Measurements from ENCODE around the gene FAM163B.

FAM163B gene

DNA sequence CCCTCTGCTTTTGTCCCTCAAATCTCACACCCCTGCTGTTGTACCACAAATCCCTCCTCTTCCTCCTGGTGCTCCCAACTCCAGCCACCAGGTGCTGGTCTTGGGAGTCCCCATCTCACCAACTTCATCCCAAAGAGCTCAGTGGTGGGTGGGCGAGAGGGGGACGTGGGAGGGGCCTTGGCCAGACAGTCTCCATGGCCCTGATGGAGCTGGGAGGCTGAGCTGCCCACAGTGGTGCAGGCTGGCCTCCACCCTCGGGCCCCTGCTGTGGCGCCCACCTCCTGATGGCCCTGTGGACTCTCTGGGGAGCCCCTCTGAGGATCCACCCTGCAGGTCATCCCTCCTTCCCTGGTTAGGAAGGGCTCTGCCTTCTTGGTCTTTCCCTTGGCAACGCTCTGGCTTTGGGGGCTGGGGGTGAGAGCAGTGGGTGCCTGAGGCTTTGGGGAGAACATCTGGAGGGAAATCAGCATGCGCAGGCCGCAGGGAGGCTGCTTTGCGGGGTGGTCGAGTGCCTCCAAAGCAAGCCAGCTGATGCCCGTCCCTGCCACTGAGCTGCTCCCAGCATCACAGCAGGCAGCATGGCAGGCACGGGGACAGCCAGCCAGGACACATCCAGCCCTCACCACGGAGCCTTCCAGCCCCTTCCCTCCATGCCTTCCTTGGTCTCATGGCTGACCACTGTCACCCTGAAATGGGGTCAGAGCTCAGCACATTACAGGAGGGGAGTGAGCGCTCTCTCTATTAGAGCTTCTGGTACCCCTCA is 7.6 kb upstream of the FAM163B start:
- no peak for DNase-seq

DNA sequence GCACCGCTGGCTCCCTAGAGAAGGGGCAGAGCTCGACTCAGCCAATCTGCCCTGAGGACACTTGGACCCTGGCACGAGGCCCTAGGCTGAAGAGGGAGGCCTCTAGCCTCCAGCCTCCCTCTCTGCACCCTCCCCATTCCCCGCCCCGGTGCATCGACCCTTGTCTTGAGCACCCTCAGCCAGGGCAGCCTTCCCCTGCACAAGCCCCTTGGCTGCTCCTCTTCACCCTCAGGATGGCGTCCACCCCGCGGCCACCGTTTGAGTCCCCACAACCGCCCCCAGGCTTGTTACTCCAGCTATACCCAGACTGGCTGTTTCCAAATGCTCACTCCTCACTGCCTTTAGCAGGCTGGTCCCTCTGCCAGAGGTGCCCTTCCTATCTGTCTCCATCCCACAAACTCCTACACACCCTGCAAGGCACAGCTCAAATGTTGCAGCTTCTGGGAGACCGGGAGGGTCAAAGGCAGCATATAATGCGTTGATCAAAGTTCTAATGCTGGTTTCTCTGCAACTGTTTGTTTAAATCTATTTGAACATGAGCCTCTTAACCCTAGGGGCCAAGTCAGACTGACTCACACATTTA is 6.5 kb upstream of the FAM163B start:
- no peak for DNase-seq

DNA sequence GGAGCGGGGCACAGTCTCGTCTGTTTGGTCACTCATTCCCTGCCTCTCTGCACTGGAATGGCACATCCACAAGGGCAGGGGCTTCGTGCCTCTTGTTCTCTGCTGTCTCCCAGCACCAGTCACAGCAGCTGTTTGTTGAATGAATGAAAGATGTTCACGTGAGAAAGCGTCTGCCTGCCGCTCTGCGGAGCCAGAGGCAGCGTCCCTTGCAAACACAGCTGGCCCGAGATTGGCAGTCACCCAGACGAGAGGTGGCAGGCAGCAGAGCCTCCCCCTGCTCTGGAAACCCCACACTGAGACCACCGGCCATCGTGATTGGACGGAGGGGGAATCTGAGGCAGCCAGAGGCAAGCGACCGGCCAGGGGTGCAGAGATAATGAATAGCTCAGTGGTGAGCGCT is 6.0 kb upstream of the FAM163B start:
- no peak for DNase-seq

DNA sequence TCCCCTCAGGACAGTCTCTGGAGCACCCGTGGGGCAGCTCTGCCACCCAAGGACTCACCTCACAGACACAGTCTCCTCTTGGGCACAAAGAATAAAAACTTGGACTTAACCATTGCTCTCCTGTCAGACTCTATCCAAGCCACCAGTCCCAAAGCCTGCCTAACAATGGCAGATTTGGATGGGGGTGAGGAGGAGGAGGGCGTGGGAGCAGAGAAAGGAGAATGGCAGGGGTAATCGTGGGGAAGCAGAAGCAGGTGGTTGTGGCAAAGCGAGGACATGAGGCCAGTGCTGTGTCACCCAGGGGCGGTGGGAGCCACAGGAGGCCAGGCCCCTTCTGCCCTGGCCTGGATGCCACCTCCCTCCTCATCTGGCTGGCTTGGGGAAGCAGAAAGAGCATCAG is 5.5 kb upstream of the FAM163B start:
- no peak for DNase-seq

DNA sequence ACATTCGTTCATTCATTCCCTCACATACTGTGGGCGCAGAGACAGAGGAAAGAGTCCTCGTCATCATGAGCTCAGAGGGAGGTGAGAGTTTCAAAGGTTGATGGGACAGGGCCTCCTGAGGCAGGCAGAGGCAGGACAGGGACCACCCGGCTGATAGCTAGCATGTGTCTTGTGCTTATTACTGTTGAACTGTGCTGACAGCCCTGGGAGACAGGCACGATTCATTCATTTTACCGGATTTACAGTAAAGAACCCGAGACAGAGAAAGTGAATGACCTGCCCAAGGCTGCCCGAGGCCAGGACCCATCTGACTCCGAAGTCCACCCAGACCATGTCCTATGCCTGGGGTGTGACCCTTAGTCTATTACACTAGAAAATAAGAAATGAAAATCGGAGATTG is 4.9 kb upstream of the FAM163B start:
- no peak for DNase-seq

DNA sequence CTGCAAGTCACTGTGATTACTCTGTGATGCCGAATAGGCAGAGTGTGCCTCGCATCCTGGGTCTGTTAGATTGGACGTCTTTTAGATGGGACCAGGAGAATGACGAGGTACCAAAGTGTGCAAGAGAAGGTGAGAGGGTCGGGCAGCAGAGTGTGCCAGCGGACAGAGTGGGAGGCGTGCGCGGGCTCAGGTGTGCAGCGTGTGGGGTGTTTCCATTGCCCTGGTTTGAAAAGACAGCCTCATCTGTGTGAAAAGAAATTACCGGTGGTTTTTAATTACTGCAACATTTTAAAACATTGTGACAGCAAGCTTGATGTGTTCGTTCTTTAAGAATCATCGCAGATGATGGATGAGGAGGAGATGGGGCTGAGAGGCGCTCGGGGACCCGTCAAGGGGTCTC is 4.2 kb upstream of the FAM163B start:
- DNase-seq, result no peak

DNA sequence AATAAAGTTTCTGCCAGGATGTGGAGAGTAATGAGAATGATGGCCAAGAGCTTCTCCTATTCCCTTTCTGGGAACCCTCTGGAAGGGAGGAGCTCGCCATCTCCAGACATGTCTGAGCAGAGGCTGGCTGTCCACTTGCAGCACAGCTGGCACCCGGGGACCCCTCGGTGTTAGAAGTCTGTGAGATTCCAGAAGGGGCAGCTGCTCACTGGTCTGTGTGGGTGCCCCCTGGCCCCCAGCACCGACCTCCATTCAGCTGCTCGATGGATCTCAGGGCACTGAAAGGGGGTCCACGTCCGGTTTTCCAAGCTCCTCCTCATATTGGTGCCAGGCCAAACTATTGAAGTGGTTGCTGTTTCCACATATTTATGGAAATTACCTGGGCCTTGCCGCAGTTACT is 3.6 kb upstream of the FAM163B start:
- DNase-seq, result no peak

DNA sequence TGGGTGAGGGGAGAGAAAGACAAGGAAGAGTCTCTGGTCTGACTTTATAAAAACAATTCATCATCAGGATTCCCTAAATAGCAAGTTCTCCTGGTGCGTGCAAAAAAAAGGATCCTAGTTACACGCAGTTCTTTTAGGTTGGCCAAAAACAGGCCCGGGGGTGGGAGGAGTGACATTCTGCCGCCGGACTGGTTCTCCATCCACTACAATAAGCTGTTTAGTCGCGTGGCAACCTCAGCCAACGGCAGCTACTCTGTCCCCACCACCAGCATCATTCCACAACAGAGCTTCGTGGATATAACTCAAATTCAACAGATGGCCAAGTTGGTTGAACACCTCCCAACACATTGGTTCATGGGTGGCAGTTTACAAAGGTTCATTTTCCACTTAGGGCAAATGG is 2.9 kb upstream of the FAM163B start:
- no peak for DNase-seq

DNA sequence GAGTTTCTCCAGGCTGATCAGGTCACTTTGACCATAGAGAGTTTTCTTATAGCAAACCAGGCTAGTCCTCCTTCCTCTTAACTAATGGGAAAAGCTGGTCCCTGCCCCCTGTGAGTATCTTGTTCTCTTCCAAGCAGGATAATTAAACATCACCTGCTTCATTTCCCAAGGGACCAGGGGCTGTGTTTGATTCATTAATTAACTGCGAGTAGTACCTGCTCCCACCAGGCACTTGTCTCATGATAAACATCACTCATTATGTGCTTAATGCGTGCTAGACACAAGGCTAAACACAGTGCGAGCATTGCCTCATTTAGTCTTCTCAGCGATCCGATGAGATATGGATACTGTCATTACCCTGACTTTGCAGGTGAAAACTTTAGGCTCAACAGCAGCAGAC is 1.7 kb upstream of the FAM163B start:
- no peak for DNase-seq

DNA sequence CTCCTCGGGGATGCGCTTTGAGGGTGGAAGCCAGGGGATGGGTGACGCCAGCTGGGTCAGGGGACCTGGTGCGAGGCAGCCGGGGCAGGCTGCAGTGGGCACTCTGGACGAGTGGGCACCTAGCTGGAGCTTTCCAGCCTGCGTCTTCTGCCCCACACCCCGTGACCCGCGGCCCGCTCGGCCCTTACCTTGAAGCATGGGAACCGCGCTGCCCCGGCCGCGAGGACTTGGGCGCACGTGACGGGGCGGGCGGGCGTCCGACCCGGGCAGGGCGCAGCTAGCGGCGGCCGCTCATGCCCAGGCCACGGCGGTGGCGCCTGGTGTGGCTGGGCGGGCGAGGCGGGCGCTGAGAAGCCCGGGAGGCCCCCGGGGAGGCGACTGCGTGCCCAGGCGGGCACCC is 300 bp downstream of the FAM163B start:
- no peak for DNase-seq

DNA sequence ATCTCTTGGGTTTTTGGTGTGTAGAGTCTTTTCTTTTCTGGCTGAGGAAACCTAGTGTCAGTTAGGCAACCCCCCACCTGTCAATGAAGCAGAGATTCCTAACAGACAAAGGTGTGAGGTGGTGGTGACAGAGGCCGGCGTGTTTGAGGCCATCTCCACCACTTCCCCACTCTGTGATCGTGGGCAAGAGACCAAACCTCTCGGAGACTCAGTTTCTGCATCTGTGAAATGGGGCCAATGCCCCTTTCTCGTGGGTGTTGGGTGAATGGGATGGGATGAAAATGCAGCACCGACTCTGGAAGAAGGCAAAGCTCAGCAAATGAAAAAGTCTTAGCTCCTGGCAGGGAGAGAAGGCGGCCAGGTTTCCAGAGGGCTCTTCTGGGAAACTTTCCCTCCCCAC is 807 bp downstream of the FAM163B start:
- no peak for DNase-seq

DNA sequence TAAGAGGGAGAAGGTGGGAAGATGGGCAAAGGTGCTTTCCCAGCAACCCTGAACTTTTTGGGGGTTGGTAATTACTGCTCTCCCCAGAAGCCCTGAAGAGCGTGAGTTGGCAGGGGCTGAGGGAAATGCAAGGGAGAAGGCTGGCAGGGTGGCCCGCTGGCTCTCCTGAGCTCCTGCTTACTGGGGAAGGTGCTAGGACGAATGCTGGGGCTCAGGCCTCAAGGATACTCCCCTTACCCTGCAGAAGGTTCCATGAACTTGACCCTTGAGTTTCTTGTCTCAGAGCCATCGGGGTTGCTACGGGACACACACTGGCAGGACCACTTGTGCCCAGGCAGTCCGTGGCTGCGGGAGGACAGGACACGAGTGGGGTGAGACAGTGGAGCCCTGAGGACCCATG is 1.2 kb downstream of the FAM163B start:
- no peak for DNase-seq

DNA sequence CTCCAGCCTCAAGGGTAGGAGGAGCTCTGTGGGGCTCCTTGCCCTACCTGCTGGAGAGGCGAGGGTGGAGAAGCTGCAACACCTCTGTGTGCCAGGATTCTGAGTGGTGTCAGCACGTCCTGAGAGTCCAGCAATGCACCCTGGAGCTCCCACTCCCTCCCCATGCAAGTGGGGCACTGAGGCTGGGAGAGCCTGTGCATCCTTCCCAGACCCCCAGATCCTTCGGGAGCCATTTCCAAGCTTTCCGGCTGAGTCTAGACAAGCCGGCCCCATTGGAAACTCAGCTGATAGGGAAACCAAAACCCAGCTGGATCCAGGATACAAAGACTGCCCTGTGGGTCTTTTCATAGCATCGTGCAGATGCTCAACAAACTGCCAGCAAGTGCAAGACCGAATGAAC is 1.8 kb downstream of the FAM163B start:
- DNase-seq, result no peak

DNA sequence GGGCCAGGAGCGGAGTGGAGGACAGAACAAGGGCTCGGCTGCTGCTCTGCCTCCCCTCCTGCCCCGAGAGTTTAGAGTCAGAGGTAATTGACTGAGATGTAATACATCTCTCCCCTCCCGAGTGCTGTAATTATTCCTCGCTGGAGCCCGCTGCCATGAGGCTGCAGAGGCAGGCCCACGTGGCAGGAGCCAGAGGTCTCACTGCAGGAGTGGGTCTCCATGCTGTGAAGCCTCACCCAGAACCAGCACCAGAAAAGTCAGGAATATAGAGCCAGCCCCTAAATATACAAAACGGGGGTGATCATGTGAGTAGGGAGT is 2.5 kb downstream of the FAM163B start:
- DNase-seq, result no peak

DNA sequence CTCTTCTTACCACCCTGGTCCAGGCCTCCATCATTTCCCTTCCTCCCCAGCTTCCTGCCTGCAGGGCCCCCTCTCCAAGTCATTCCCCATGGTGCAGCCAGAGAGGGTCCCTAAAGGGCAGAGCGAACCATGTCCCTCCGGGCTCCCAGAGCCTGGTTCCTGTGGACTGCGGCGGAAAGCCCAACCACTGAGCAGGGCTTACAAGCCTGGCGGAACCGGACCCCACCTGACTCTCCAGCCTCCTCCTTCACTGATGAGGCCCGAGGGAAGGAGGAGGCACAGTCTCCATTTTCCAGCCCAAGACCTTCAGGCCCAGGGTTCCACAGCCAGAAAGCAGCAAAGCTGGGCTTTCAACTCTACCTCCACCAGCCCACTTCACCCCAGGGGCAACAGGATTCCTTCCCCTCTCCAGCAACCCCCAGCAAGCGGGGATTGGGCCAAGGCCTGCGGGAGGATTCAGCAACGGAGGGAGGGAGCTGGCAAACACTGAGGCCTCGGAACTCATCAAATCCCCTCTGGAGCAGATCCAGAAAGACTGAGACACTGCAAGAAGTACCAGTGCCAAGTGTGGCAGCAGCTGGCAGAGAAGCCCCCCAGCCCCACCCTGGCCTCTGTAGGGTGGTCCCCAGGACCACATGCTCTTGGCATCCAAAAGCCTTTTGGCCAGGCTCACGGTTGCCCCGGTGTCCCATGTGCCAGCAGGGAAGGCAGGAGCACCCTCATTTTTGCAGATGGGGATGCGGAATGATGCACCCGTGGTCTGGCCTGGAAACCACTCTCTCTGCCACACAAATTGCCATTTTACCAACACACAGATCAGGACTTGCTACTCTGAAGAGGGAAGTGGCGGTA is 3.1 kb downstream of the FAM163B start:
- DNase-seq, result no peak

DNA sequence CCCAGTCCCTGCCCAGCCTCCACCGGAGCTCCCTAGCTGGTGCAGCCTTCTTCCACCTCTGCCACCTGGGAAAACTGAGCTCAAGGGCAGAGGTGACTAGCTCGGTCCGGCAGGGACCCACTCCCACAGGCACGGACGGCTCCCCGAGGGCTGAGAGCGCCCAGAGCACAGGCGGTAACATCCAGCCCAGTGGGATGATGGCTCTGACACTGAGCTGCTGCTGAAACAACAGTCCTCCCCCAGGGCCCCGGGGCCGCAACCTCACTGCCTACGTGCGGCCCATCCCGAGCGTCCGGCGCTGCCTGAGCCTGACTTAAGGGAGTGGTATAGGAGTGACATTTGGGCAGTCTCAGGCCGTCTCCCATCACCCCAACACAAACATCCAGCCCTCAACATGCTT is 3.7 kb downstream of the FAM163B start:
- no peak for DNase-seq

DNA sequence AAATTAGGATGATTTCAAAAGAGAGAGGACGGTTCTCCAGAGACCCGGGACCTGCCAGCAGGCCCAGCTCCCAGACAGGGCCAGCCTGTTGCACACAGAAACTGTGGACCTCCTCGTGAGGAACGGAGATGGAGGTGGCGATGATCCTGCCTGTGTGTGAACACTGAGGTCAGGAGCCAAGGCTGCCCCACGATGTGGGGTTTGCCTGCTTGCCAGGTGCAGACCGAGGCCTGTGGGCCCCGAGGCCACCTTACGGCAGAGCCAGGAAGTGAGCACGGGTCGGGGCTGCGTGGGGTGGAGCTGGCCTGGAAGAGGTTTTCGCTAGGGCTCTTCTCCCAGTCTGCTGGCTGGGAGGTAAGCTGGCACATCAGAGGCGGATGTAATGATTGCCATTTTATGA is 4.3 kb downstream of the FAM163B start:
- no peak for DNase-seq

DNA sequence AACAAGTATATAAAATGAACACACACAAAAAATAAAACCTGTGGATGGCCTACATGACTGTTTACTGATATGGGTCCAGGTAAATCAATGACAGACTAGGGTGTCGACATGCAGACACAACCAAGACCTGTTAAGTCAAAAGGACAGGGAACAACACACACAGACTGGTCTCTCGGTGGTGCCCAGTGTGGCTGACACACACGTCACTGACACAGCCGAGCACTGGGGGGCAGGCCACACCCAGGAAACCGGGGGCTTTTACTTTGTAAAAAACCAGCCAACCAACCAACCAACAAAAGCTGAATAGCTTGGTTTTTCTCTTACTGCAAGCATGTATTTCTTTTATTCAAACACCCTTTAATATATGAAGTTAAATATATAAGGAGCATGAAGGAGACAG is 5.0 kb downstream of the FAM163B start:
- no peak for DNase-seq

DNA sequence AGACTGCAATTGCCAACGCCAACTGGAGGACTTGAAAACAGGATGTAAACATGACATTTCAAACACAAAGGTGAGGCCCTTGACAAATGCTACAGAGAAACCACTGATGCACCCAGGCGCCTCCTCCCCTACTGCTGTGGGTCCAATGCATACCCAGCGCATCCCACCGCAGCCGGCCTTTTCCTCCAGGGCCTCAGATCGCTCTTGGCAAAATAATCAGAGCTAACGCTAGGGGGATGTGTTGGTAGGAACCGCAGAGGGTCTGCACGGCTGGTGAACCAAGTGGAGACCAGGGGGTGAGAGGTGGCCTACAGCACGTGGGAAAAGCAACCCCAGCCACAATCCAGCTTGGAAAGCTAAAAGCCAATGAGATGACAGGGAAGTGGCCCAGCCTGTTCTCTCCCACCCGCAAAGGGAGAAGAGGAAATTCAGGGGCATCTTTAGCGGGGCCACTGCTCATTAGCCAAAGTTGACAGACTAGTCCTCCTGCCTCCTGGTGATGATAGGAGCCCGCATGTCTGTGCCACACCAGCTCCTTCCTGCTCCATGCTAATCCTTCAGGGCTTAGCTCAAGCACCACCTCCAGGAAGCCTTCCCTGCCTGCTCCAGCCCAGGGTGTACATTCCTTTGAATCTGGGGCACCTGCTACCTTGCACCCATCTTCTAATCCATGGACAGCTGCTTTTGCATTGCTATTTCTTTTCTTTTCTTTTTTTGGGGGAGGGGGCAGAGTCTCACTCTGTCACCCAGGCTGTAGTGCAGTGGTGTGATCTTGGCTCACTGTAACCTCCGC is 5.9 kb downstream of the FAM163B start:
- DNase-seq, result no peak

DNA sequence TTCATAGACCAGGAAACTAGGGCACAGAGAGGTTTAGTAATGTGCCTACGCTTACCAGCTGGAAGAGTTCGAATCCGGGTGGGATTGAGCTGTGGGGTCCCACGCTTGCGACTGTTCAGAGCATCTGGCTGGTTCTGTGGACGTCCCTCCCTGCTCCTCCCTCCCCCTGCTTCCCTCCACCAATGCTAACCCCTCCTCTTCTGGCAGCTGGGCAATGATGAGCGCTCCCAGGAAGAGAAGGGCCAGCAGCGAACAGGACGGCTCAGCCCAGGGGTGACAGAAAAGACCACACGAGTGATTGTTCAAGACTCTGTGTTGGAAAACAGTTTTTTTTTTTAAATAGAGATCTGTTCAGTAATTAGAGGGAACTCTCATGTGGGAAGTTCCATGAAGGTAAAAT is 6.9 kb downstream of the FAM163B start:
- DNase-seq, result no peak

DNA sequence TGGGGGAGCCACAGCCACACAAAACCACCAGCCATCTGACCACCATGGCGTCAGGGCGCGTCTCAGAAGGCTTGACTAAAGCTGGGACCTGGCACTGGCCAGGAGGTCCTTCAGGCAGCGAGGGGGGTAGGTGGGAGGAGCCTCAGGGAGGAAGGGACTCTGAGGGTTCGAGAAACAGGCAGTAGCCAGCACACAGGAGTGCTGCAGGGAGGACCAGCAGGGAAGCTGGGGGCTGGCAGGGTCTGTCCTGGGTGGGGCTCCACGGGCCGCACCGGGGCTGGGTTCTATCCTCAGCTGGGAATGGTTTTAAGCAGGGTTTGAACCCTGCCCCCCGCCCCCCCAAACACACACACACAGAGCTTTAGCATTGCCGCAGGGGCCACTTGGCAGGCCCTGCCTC is 7.4 kb downstream of the FAM163B start:
- DNase-seq, result no peak

DNA sequence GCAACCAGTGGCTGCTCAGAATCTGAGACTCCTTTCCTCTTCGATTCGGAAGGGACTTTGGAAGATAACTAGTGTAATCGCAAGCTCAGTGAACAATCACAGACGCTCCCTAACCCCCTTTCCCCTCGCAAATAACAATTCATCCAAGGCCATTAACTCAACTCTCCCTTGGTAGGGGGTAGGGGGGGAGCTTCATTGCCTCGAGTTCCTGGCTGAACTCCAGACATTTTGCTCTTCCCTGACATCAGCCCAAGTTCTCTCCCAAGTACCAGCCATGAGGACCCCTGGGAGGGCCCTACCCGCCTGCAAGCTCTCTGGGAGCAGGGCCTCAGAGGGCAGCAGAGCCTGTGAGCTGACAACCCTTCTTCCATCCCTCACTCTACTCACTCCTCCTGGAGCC is 8.4 kb downstream of the FAM163B start:
- DNase-seq, result no peak
